NCI-H1930 (cell line): ENCODE data around the gene GDE1.
A peak's percentile ranks its signal among the peaks of the same experiment; 100 is the strongest.

Source experiments
- DNase-seq, 2 experiments: peaks; one replicate each; lab custom pipeline; 2025; lab: John Stamatoyannopoulos, UW

GDE1 gene

GRCh38 chr16:19523559-19524355 is 1.9 kb upstream of the GDE1 start, which contains the start of gene CCP110:
Gene CCP110, plus strand, starts transcription at chr16:19523942. Its CDS starts 3,940 bp downstream, at chr16:19527882.
- peak; percentile 95 for DNase-seq

- DNase-seq, result no peak
Observed at GRCh38 chr16:19523184-19523558, 1.3 kb upstream of the GDE1 start.

- no peak for DNase-seq
Observed at GRCh38 chr16:19522760-19523159, 862 bp upstream of the GDE1 start.

- DNase-seq, result no peak
Observed at GRCh38 chr16:19522397-19522732, 467 bp upstream of the GDE1 start.

GRCh38 chr16:19520861-19521331 is 1.0 kb downstream of the GDE1 start:
- DNase-seq, result no peak

- DNase-seq, result no peak
Observed at GRCh38 chr16:19518388-19518787, 3.5 kb downstream of the GDE1 start.

- DNase-seq, result no peak
Observed at GRCh38 chr16:19517424-19518089, 4.3 kb downstream of the GDE1 start.

- no peak for DNase-seq
Observed at GRCh38 chr16:19515757-19516156, 6.1 kb downstream of the GDE1 start.

- no peak for DNase-seq
Observed at GRCh38 chr16:19513377-19514053, 8.4 kb downstream of the GDE1 start.

- no peak for DNase-seq
Observed at GRCh38 chr16:19512297-19512696, 9.6 kb downstream of the GDE1 start.

GRCh38 chr16:19507867-19508266 is 14.0 kb downstream of the GDE1 start:
- DNase-seq, result no peak

- no peak for DNase-seq
Observed at GRCh38 chr16:19506965-19507364, 14.9 kb downstream of the GDE1 start.

GRCh38 chr16:19505600-19506303 is 16.1 kb downstream of the GDE1 start:
- DNase-seq, result no peak

- DNase-seq, result no peak
Observed at GRCh38 chr16:19503461-19504075, 18.3 kb downstream of the GDE1 start.

- DNase-seq, result peak; percentile 68
Observed at GRCh38 chr16:19502395-19503131, 19.3 kb downstream of the GDE1 start.

GRCh38 chr16:19499481-19499880 is 22.4 kb downstream of the GDE1 start:
- no peak for DNase-seq

- DNase-seq, result no peak
Observed at GRCh38 chr16:19499006-19499405, 22.9 kb downstream of the GDE1 start.

- DNase-seq, result no peak
Observed at GRCh38 chr16:19497176-19497575, 24.7 kb downstream of the GDE1 start.

GRCh38 chr16:19490619-19491018 is 31.3 kb downstream of the GDE1 start:
- DNase-seq, result no peak

GRCh38 chr16:19488213-19488640 is 33.7 kb downstream of the GDE1 start:
- no peak for DNase-seq

- DNase-seq, result no peak
Observed at GRCh38 chr16:19486750-19487325, 35.1 kb downstream of the GDE1 start.
